HPDE6-E6E7 (cell line): Measurements from ENCODE around the gene PLPP3.

Experiments used
- DNase-seq: peaks from one replicate; pipeline ENCODE4 v3.0.0; 2011; ENCODE audit warnings: missing footprints; ENCODE audit errors: extremely low spot score

PLPP3 gene

GRCh38 chr1:56522680-56523079 lies 56.7 kb downstream of the PLPP3 start:
- no peak for DNase-seq

GRCh38 chr1:56520016-56520601 lies 59.3 kb downstream of the PLPP3 start:
- no peak for DNase-seq

GRCh38 chr1:56517404-56518130 lies 61.8 kb downstream of the PLPP3 start:
- DNase-seq: no peak

- DNase-seq: peak; percentile 78
These were observed 62.7 kb downstream of the PLPP3 start for GRCh38 chr1:56516539-56517252.

- no peak for DNase-seq
These were observed 63.3 kb downstream of the PLPP3 start for GRCh38 chr1:56515898-56516538.

- DNase-seq: no peak
These were observed 66.5 kb downstream of the PLPP3 start for GRCh38 chr1:56512724-56513494.

- DNase-seq: no peak
These were observed 67.6 kb downstream of the PLPP3 start for GRCh38 chr1:56511766-56512165.

GRCh38 chr1:56511364-56511763 lies 68.0 kb downstream of the PLPP3 start:
- no peak for DNase-seq

- DNase-seq: no peak
These were observed 68.7 kb downstream of the PLPP3 start for GRCh38 chr1:56510642-56511021.

GRCh38 chr1:56509713-56510641 lies 69.4 kb downstream of the PLPP3 start:
- no peak for DNase-seq

GRCh38 chr1:56508523-56508983 lies 70.8 kb downstream of the PLPP3 start:
- DNase-seq: no peak

- DNase-seq: no peak
These were observed 71.3 kb downstream of the PLPP3 start for GRCh38 chr1:56507925-56508522.

GRCh38 chr1:56506951-56507491 lies 72.3 kb downstream of the PLPP3 start:
- DNase-seq: peak; percentile 63

- DNase-seq: no peak
These were observed 73.3 kb downstream of the PLPP3 start for GRCh38 chr1:56505792-56506743.

- DNase-seq: no peak
These were observed 76.6 kb downstream of the PLPP3 start for GRCh38 chr1:56502700-56503245.

- no peak for DNase-seq
These were observed 77.5 kb downstream of the PLPP3 start for GRCh38 chr1:56501888-56502287.

- no peak for DNase-seq
These were observed 77.9 kb downstream of the PLPP3 start for GRCh38 chr1:56501426-56501825.
